Right lobe of liver (tissue), 4 donors: ENCODE measurements around the gene DAP.

Experiments used
- CTCF ChIP-seq, 4 donors: fragments of 200-600 bp in 3 of 4; fragments of 450-650 bp in 1 of 4; IDR thresholded peaks; one replicate each; pipeline versions ENCODE4 v1.5.1 to v1.8.0; 2016 to 2022; ENCODE audit warnings: antibody characterized with exemption in 4 of 4, mild to moderate bottlenecking in 2 of 4
- POLR2A ChIP-seq: fragments of 450-650 bp; IDR thresholded peaks from one replicate; pipeline ENCODE4 v1.6.1; 2017; ENCODE audit warnings: antibody characterized with exemption, mild to moderate bottlenecking
- donor health status: DM: no; HTN: no; CAD: no.
- donor health status: DM: no; HTN: no; CAD: no.
- donor health status: DM: no; HTN: yes; CAD: no.

GRCh38 chr5:10680876-10681481 lies 80.1 kb downstream of the DAP start:
- TF ChIP-seq CTCF (IDR thresholded peaks at IDR 0.05) = no peak
- no peak for TF ChIP-seq POLR2A
